ENCODE data around the gene CHDH.

DNA sequence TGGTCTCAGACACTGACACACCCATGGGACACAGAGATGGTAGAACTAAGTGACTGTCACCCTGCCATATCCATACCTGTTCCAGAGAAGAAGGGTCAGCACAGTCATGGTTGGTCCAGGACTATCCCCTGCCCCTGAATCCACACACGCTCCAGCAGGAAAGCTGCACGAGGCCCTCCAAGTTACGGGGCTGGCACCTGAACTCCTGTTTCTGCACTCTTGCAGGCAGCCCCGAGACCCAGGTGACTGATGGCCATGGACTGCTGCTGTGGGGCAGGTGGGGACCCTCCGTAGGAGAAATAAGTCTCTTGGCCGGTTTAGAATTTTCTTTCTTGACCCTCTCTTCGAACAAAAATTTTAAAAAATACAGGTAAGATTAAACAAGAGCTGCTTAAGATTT lies 30.6 kb downstream of the CHDH start:
- TF ChIP-seq, protein P1, sequence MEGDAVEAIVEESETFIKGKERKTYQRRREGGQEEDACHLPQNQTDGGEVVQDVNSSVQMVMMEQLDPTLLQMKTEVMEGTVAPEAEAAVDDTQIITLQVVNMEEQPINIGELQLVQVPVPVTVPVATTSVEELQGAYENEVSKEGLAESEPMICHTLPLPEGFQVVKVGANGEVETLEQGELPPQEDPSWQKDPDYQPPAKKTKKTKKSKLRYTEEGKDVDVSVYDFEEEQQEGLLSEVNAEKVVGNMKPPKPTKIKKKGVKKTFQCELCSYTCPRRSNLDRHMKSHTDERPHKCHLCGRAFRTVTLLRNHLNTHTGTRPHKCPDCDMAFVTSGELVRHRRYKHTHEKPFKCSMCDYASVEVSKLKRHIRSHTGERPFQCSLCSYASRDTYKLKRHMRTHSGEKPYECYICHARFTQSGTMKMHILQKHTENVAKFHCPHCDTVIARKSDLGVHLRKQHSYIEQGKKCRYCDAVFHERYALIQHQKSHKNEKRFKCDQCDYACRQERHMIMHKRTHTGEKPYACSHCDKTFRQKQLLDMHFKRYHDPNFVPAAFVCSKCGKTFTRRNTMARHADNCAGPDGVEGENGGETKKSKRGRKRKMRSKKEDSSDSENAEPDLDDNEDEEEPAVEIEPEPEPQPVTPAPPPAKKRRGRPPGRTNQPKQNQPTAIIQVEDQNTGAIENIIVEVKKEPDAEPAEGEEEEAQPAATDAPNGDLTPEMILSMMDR (conservative IDR thresholded peaks at IDR 0.05; ENCODE audit: low read depth, low read length) = no peak
- no peak for TF ChIP-seq EZH2phosphoT487 (IDR thresholded peaks at IDR 0.05; ENCODE audit: borderline replicate concordance, low read length)

All from PC-3 (cell line).